NCI-H526 (cell line): ENCODE results near the gene GREB1.

Experiments
- DNase-seq, 2 experiments: peaks; one replicate each; lab custom pipeline; 2025; lab: John Stamatoyannopoulos, UW

GREB1 gene

GRCh38 chr2:11661891-11662435 lies 128.1 kb downstream of the GREB1 start:
- no peak for DNase-seq

GRCh38 chr2:11662882-11663281 lies 129.0 kb downstream of the GREB1 start:
- DNase-seq, result no peak

GRCh38 chr2:11663427-11663826 lies 129.6 kb downstream of the GREB1 start:
- peak in 1 of 2 experiments; percentile 47 for DNase-seq

- DNase-seq, result no peak
These were observed 131.2 kb downstream of the GREB1 start for GRCh38 chr2:11665028-11665427.

- DNase-seq, result no peak
These were observed 131.9 kb downstream of the GREB1 start for GRCh38 chr2:11665510-11666362.

- DNase-seq, result no peak
These were observed 133.3 kb downstream of the GREB1 start for GRCh38 chr2:11667194-11667593.

- DNase-seq, result no peak
These were observed 134.2 kb downstream of the GREB1 start for GRCh38 chr2:11667866-11668637.

- no peak for DNase-seq
These were observed 135.8 kb downstream of the GREB1 start, which contains the start of gene NTSR2 for GRCh38 chr2:11669454-11670291. NTSR2 (minus strand) TSS chr2:11670195; CDS start chr2:11670129, 66 bp downstream.

- DNase-seq, result no peak
These were observed 138.6 kb downstream of the GREB1 start for GRCh38 chr2:11672407-11672806.

GRCh38 chr2:11674983-11675382 lies 141.1 kb downstream of the GREB1 start:
- DNase-seq, result no peak

GRCh38 chr2:11675423-11676112 lies 141.7 kb downstream of the GREB1 start:
- DNase-seq, result no peak

- DNase-seq, result peak in 1 of 2 experiments; percentile 35
These were observed 142.8 kb downstream of the GREB1 start for GRCh38 chr2:11676640-11677039.

GRCh38 chr2:11677136-11678055 lies 143.6 kb downstream of the GREB1 start:
- DNase-seq, result no peak

GRCh38 chr2:11678306-11678960 lies 144.6 kb downstream of the GREB1 start:
- no peak for DNase-seq

GRCh38 chr2:11679016-11679415 lies 145.2 kb downstream of the GREB1 start:
- no peak for DNase-seq

- DNase-seq, result no peak
These were observed 145.8 kb downstream of the GREB1 start for GRCh38 chr2:11679486-11680181.

GRCh38 chr2:11680182-11680900 lies 146.5 kb downstream of the GREB1 start:
- DNase-seq, result no peak
